Naive thymus-derived CD8-positive, alpha-beta T cell (primary cell): ENCODE results near the gene LRMDA. TPM values are rescaled to one million over a fixed set of nuclear protein-coding genes. Genes with fewer than 3 reads are reported as not detected.

ENCODE experiments used
- ATAC-seq, 2 donors: fragments of 150-1000 bp; cut with Tn5 transposase in 1 of 2; sonication (Bioruptor Pico), chemical (Tn5 transposase) in 1 of 2; 1 replicate in 1 of 2; 2 replicates in 1 of 2; pipeline ENCODE4 v1.10.0; 2021; ENCODE audit warnings: mild to moderate bottlenecking in 2 of 2, moderate library complexity in 2 of 2
- POLR2A ChIA-PET: fragments of 350-600 bp; sonication (Branson Sonifier 250); formaldehyde crosslinking; loops from one replicate; lab custom pipeline; 2021; ENCODE audit warnings: antibody characterized with exemption; lab: Charles Lee
- DNase-seq, 10 donors: peaks; one replicate each; pipeline versions ENCODE4 v3.0.0 to v3.0.0-alpha.2; 2020 to 2022
- H3K27ac Mint-ChIP-seq, 10 donors: one replicate each; pipeline ENCODE4 v1.8.0; 2020 to 2022; ENCODE audit warnings: mild to moderate bottlenecking in 10 of 10, mixed read lengths in 10 of 10, moderate library complexity in 4 of 10, inconsistent platforms in 1 of 10
- H3K27me3 Mint-ChIP-seq, 5 donors: one replicate each; pipeline ENCODE4 v1.8.0; 2021 to 2022; ENCODE audit warnings: mixed read lengths in 5 of 5
- H3K36me3 Mint-ChIP-seq, 3 donors: one replicate each; pipeline ENCODE4 v1.8.0; 2020 to 2022; ENCODE audit warnings: mixed read lengths in 3 of 3, mild to moderate bottlenecking in 2 of 3, inconsistent platforms in 1 of 3
- H3K4me1 Mint-ChIP-seq, 4 donors: one replicate each; pipeline ENCODE4 v1.8.0; 2021 to 2022; ENCODE audit warnings: mixed read lengths in 4 of 4
- H3K4me3 Mint-ChIP-seq, 10 donors: one replicate each; pipeline ENCODE4 v1.8.0; 2020 to 2022; ENCODE audit warnings: mild to moderate bottlenecking in 10 of 10, mixed read lengths in 10 of 10, moderate library complexity in 6 of 10, inconsistent platforms in 1 of 10
- H3K9me3 Mint-ChIP-seq, 9 donors: one replicate each; pipeline ENCODE4 v1.8.0; 2020 to 2022; ENCODE audit warnings: mixed read lengths in 9 of 9, mild to moderate bottlenecking in 3 of 9, inconsistent platforms in 1 of 9, moderate library complexity in 1 of 9
- polyA plus RNA-seq, 3 donors: library from polyadenylated mRNA; unstranded; fragments of 300-500 nt; fragmentation: Illumina TruSeq; gene quantifications; one replicate each; pipeline ENCODE4 v1.2.3, GENCODE V29; 2021
- total RNA-seq, 8 experiments: library from RNA in 2 of 8; stranded (reverse) in 2 of 8; gene quantifications; one replicate each; pipeline ENCODE4 v1.2.3 and lab custom pipeline; 2021 to 2026

The LRMDA gene
- total and polyA plus RNA-seq, 5 experiments from 2014 or later: not detected

DNA sequence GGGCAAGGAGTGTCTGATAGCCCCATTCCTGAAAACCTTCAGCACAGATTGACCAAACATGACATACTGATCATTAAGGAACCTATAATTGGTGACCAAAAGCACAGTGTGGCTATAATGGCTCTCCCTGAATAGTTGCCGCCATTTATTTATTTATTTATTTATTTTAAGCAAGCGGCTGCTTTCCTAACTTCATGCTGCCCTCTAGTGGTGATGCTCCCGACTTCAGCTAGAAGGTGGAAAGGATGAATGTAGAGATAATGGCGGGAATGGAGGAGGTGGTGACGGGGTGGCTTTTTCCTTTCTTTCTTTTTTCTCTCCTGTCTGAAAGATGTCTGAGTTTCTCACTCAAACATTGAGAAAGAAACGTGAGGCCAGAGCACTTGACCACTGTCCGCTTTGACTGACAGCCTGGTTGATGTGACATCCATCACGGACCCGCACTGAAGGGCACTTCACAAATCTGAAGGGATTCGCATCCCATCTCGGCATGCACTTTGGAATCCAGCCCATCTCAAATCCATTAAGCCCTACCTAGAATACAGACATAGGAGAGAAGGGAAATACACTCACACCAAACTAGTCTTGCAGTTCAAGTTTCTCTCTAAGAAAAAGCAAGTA, 1116.0 kb downstream of the LRMDA start:
- Mint-ChIP-seq H3K4me3 (no peak overlapping the region), H3K36me3 (no peaks in the 10 kb centered on the region), H3K27me3 (peaks cover 0 to 10% (median 5%) of the 10 kb centered on the region in 5 donors), H3K9me3 (no peaks in the 10 kb centered on the region), H3K27ac (no peak overlapping the region), H3K4me1 (no peaks in the 10 kb centered on the region)
- peak in 4 of 10 donors; percentile 5 to 59 (median 14) for DNase-seq
- POLR2A ChIA-PET: no interaction called here
- no peak for ATAC-seq

DNA sequence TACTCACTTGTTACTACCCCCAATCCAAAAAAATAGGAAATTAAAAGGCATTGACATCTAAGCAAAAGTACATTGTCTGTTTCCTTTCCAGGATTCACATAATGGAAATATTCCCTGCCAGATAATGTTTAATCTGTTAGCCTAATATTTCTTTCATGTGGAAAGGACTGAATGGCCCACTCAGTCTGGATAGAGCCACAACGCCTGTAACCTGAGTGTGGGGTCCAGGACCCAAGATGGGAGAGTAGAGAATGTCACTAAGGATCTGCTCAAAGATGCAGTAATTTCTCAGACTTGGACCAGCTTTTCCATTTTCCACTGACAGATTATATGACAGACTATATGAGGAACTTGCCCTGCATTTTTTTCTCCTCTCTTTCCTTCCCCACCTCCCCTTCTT, 1117.3 kb downstream of the LRMDA start:
- Mint-ChIP-seq H3K36me3 (no peaks in the 10 kb centered on the region), H3K27ac (no peak overlapping the region), H3K27me3 (peaks cover 0 to 10% (median 5%) of the 10 kb centered on the region in 5 donors), H3K4me3 (no peak overlapping the region), H3K4me1 (no peaks in the 10 kb centered on the region), H3K9me3 (no peaks in the 10 kb centered on the region)
- DNase-seq: no peak
- POLR2A ChIA-PET: no interaction called here
- ATAC-seq: no peak

- H3K36me3 Mint-ChIP-seq: no peaks in the 10 kb centered on the region
- no peaks in the 10 kb centered on the region for H3K9me3 Mint-ChIP-seq
- peaks cover 0 to 10% (median 5%) of the 10 kb centered on the region in 5 donors for H3K27me3 Mint-ChIP-seq
- no peak for DNase-seq
- no peaks in the 10 kb centered on the region for H3K4me1 Mint-ChIP-seq
- no peak for ATAC-seq
- H3K27ac Mint-ChIP-seq: no peak overlapping the region
- POLR2A ChIA-PET: no interaction called here
- H3K4me3 Mint-ChIP-seq: no peak overlapping the region
Observed at GRCh38 chr10:76549171-76549570, 1117.7 kb downstream of the LRMDA start.

- Mint-ChIP-seq H3K27me3 (peaks cover 1 to 10% (median 5%) of the 10 kb centered on the region in 5 donors), H3K4me3 (no peak overlapping the region), H3K9me3 (no peaks in the 10 kb centered on the region), H3K27ac (no peak overlapping the region), H3K36me3 (no peaks in the 10 kb centered on the region), H3K4me1 (no peaks in the 10 kb centered on the region)
- POLR2A ChIA-PET: no interaction called here
- no peak for DNase-seq
- no peak for ATAC-seq
Observed at GRCh38 chr10:76550806-76551205, 1119.4 kb downstream of the LRMDA start.

DNA sequence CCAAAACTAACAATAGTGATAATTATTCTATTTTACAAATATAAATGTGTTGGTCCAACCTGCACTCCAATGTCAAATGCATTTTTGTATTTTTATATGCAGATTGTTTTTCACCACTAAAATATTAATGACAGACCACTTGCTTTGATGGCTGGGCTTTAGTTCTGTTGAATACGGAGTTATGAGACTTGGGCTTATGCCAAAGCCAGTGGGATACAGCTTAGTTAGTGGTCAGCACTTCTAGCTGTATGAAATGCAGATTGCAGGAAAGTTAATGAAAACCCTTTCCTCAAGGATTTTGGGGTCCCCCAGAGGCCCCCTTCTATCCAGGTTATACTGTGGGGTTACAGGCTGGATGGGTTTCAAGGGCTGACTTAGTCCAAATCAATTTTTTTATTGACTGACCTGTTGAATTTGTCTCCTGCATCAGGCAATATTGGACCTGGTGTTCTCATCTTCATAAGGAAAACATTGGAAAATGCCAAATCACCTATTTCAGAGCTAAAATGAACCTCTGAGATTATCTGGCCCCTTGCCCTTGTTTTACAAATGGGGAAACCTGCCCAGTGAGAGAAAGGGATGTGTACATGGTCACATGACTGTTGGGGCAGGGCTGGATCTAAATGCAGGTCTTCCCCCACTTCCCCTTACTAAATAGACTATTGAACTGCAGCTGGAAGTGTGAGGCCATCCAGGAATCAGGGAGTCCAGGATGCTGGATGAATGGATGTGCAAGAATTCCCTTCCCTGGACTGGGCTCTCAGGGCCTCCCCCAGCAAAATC, 1120.9 kb downstream of the LRMDA start:
- peaks cover 1 to 16% (median 5%) of the 10 kb centered on the region in 5 donors for H3K27me3 Mint-ChIP-seq
- no peak overlapping the region for H3K4me3 Mint-ChIP-seq
- DNase-seq: no peak
- H3K9me3 Mint-ChIP-seq: no peaks in the 10 kb centered on the region
- no peaks in the 10 kb centered on the region for H3K4me1 Mint-ChIP-seq
- no peak for ATAC-seq
- no peaks in the 10 kb centered on the region for H3K36me3 Mint-ChIP-seq
- H3K27ac Mint-ChIP-seq: no peak overlapping the region
- POLR2A ChIA-PET: no interaction called here

- H3K9me3 Mint-ChIP-seq: no peaks in the 10 kb centered on the region
- POLR2A ChIA-PET: no interaction called here
- no peaks in the 10 kb centered on the region for H3K36me3 Mint-ChIP-seq
- no peaks in the 10 kb centered on the region for H3K4me1 Mint-ChIP-seq
- no peak for ATAC-seq
- H3K4me3 Mint-ChIP-seq: no peak overlapping the region
- H3K27ac Mint-ChIP-seq: no peak overlapping the region
- DNase-seq: no peak
- H3K27me3 Mint-ChIP-seq: peaks cover 0 to 10% (median 0%) of the 10 kb centered on the region in 5 donors
Observed at GRCh38 chr10:76553263-76554032, 1122.0 kb downstream of the LRMDA start.

DNA sequence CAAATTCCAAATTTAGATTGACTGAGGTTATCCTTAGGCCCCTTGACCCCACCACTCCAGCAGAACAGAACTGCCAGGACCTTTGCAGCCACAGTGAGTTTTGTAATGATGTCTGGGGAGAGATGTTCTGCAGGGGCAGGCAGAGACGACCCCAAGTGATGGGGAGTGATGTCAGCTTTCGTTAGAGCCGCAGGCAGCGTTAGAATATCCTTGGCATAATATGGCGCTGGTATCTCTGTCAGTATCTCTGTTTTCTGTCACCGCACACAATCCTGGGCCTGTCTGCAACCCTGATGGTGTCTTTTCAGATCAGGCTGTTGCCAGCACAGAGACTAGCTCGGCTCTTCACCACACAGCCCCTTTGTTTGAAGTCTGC, 1122.6 kb downstream of the LRMDA start:
- DNase-seq: no peak
- Mint-ChIP-seq H3K4me3 (no peak overlapping the region), H3K4me1 (no peaks in the 10 kb centered on the region), H3K9me3 (no peaks in the 10 kb centered on the region), H3K27ac (no peak overlapping the region), H3K36me3 (no peaks in the 10 kb centered on the region), H3K27me3 (peaks cover 0 to 10% (median 0%) of the 10 kb centered on the region in 5 donors)
- POLR2A ChIA-PET: no interaction called here
- ATAC-seq: no peak

DNA sequence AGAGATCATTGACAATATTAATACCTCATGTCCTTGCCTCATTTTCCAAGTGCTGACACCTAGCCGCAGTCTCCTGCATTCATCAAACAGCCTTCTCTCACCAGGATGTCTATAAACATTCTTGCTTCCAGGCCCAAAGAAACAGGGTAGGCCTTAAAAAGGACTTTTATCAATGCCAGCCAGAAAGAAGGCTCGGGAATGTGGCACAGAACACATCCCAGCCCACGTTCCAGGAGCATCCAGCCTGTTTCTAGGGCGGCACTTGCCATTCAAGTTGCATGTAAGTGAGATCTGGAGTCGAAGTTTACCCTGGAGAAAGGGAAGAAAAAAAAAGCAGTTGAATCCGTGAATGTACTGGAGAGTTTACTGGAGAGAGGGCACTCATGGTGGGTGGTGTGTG, 1123.1 kb downstream of the LRMDA start:
- no peak overlapping the region for H3K27ac Mint-ChIP-seq
- ATAC-seq: no peak
- H3K36me3 Mint-ChIP-seq: no peaks in the 10 kb centered on the region
- H3K4me1 Mint-ChIP-seq: no peaks in the 10 kb centered on the region
- no peak for DNase-seq
- peaks cover 0 to 10% (median 0%) of the 10 kb centered on the region in 5 donors for H3K27me3 Mint-ChIP-seq
- H3K4me3 Mint-ChIP-seq: no peak overlapping the region
- POLR2A ChIA-PET: no interaction called here
- no peaks in the 10 kb centered on the region for H3K9me3 Mint-ChIP-seq

GRCh38 chr10:76555067-76555670, 1123.7 kb downstream of the LRMDA start:
- ATAC-seq: no peak
- Mint-ChIP-seq H3K27me3 (peaks cover 0 to 10% (median 0%) of the 10 kb centered on the region in 5 donors), H3K36me3 (no peaks in the 10 kb centered on the region), H3K4me1 (no peaks in the 10 kb centered on the region), H3K4me3 (no peak overlapping the region), H3K27ac (no peak overlapping the region), H3K9me3 (no peaks in the 10 kb centered on the region)
- DNase-seq: no peak
- POLR2A ChIA-PET: no interaction called here

- no peak overlapping the region for H3K27ac Mint-ChIP-seq
- POLR2A ChIA-PET: no interaction called here
Observed at GRCh38 chr10:76557366-76557765, 1125.9 kb downstream of the LRMDA start.

GRCh38 chr10:76558586-76558985, 1127.2 kb downstream of the LRMDA start:
- H3K4me1 Mint-ChIP-seq: no peaks in the 10 kb centered on the region
- no peak overlapping the region for H3K4me3 Mint-ChIP-seq
- peaks cover 0 to 9% (median 2%) of the 10 kb centered on the region in 5 donors for H3K27me3 Mint-ChIP-seq
- no peaks in the 10 kb centered on the region for H3K36me3 Mint-ChIP-seq
- no peak for ATAC-seq
- no peak for DNase-seq
- no peaks in the 10 kb centered on the region for H3K9me3 Mint-ChIP-seq
- POLR2A ChIA-PET: no interaction called here
- no peak overlapping the region for H3K27ac Mint-ChIP-seq

More at GRCh38 chr10:76557366-76557765, 1125.9 kb downstream of the LRMDA start:
- Mint-ChIP-seq H3K36me3 (no peaks in the 10 kb centered on the region), H3K4me1 (no peaks in the 10 kb centered on the region), H3K27me3 (peaks cover 0 to 9% (median 2%) of the 10 kb centered on the region in 5 donors), H3K4me3 (no peak overlapping the region), H3K9me3 (no peaks in the 10 kb centered on the region)
- ATAC-seq (no peak), DNase-seq (no peak)

DNA sequence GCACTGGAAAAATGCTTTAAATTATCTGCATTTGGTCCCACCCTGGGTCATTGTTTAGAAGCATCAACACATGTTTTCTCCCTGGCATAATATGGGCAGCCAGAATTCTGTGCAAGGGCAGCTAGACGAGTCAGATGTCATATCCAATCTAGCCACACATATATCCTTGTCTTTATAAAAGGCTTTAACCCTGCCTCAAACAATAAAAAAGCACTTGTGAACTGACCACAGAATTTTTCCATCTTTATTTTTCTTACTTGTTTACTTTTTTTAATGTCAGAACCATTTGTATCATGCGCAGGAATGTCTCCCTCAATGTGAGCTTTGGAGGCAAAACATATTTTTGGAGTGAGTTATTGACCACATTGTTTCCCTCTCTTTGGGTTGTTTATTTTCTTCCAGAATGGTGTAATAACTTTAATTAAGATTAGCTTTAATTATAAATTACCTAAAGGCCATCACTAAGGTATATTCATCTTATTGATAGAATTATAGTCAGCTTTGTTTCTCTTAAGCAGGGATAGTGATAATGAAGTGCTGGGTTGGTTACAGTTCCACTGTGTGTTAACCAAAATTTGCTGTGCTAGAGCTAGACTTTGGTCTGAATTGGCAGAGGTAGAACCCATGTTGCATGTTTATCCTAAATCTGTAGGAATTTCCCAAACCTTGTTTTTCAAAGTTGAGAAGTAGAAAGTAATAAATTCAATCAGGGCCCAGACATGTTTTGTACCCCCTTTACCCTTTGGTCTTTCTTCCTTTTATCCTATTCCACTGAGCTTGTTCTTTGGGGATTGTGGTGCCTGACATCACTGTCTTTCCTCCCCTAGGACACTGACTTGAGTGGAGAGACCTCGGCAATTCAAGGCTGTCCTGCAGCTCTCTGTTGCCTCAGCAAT, 1127.8 kb downstream of the LRMDA start:
- ATAC-seq (no peak), DNase-seq (no peak)
- peaks cover 0 to 9% (median 2%) of the 10 kb centered on the region in 5 donors for H3K27me3 Mint-ChIP-seq
- H3K9me3 Mint-ChIP-seq: no peaks in the 10 kb centered on the region
- no peak overlapping the region for H3K4me3 Mint-ChIP-seq
- no peak overlapping the region for H3K27ac Mint-ChIP-seq
- POLR2A ChIA-PET: no interaction called here
- no peaks in the 10 kb centered on the region for H3K36me3 Mint-ChIP-seq
- no peaks in the 10 kb centered on the region for H3K4me1 Mint-ChIP-seq
